OCI-LY1 (cell line): ENCODE data around the gene NPB.

Experiments used
- H2AFZ ChIP-seq: fragments of 200-600 bp; sonication (generic), shearing (Covaris generic); 2 replicates; pipeline ENCODE4 v1.6.0; 2014; ENCODE audit warnings: antibody characterized with exemption, mild to moderate bottlenecking, low read length
- H3F3A ChIP-seq: fragments of 200-600 bp; sonication (generic), shearing (Covaris generic); 2 replicates; pipeline ENCODE4 v1.6.0; 2014; ENCODE audit warnings: mild to moderate bottlenecking, antibody characterized with exemption, low read length, moderate library complexity; ENCODE audit not compliant: insufficient read depth
- H3K27ac ChIP-seq: fragments of 200-600 bp; sonication (generic); 2 replicates; pipeline ENCODE4 v1.5.1; 2014; ENCODE audit warnings: low read length, mixed run types, mild to moderate bottlenecking, low read depth; ENCODE audit not compliant: poor library complexity, severe bottlenecking
- H3K27me3 ChIP-seq: fragments of 200-600 bp; sonication (generic); 2 replicates; pipeline ENCODE4 v1.6.0; 2014; ENCODE audit warnings: antibody characterized with exemption, mild to moderate bottlenecking, low read length, moderate library complexity; ENCODE audit not compliant: insufficient read depth
- H3K36me3 ChIP-seq: fragments of 200-600 bp; sonication (generic); 2 replicates; pipeline ENCODE4 v1.6.1; 2014; ENCODE audit warnings: mild to moderate bottlenecking, antibody characterized with exemption, low read length, moderate library complexity, mixed read lengths; ENCODE audit not compliant: insufficient read depth
- H3K4me1 ChIP-seq: fragments of 200-600 bp; sonication (generic); 2 replicates; pipeline ENCODE4 v1.5.1; 2014; ENCODE audit warnings: mild to moderate bottlenecking, low read length, moderate library complexity; ENCODE audit not compliant: insufficient read depth, severe bottlenecking
- H3K4me2 ChIP-seq: fragments of 200-600 bp; sonication (generic), shearing (Covaris generic); 2 replicates; pipeline ENCODE4 v1.6.1; 2014; ENCODE audit warnings: low read length
- H3K4me3 ChIP-seq: fragments of 200-600 bp; sonication (generic); 2 replicates; pipeline ENCODE4 v1.5.1; 2014; ENCODE audit warnings: low read length, low read depth, mild to moderate bottlenecking, mixed read lengths; ENCODE audit not compliant: poor library complexity, severe bottlenecking
- H3K79me2 ChIP-seq: fragments of 200-600 bp; shearing (Covaris generic); 2 replicates; pipeline ENCODE4 v1.6.1; 2016; ENCODE audit warnings: mixed run types, low read length, mixed read lengths; ENCODE audit not compliant: insufficient read depth
- H3K9ac ChIP-seq: fragments of 200-600 bp; sonication (generic), shearing (Covaris generic); 2 replicates; pipeline ENCODE4 v1.6.1; 2014; ENCODE audit warnings: mild to moderate bottlenecking, low read length, mixed read lengths
- H3K9me2 ChIP-seq: fragments of 200-600 bp; sonication (generic), shearing (Covaris generic); 2 replicates; pipeline ENCODE4 v1.6.1; 2014; ENCODE audit warnings: low read depth, mild to moderate bottlenecking, low read length, mixed read lengths
- H3K9me3 ChIP-seq: fragments of 200-600 bp; shearing (Covaris generic); 2 replicates; pipeline ENCODE4 v1.6.1; 2014; ENCODE audit warnings: low read length, mixed read lengths
- H4K20me1 ChIP-seq: fragments of 200-600 bp; sonication (generic), shearing (Covaris generic); 2 replicates; pipeline ENCODE4 v1.6.0; 2016; ENCODE audit warnings: mild to moderate bottlenecking, low read length; ENCODE audit not compliant: insufficient read depth
- EZH2 ChIP-seq: fragments of 200-600 bp; sonication (generic), shearing (Covaris generic); IDR thresholded peaks from 2 replicates; pipeline ENCODE4 v1.8.0; 2017; ENCODE audit warnings: borderline replicate concordance, mixed run types, mild to moderate bottlenecking, antibody characterized with exemption, low read length, moderate library complexity, mixed read lengths
- TF ChIP-seq, protein P1 (sequence below): fragments of 200-600 bp; sonication (generic), shearing (Covaris generic); IDR thresholded peaks from 2 replicates; pipeline ENCODE4 v1.5.1; 2017; ENCODE audit warnings: mild to moderate bottlenecking, antibody characterized with exemption, low read length, moderate library complexity, mixed read lengths

NPB gene

DNA sequence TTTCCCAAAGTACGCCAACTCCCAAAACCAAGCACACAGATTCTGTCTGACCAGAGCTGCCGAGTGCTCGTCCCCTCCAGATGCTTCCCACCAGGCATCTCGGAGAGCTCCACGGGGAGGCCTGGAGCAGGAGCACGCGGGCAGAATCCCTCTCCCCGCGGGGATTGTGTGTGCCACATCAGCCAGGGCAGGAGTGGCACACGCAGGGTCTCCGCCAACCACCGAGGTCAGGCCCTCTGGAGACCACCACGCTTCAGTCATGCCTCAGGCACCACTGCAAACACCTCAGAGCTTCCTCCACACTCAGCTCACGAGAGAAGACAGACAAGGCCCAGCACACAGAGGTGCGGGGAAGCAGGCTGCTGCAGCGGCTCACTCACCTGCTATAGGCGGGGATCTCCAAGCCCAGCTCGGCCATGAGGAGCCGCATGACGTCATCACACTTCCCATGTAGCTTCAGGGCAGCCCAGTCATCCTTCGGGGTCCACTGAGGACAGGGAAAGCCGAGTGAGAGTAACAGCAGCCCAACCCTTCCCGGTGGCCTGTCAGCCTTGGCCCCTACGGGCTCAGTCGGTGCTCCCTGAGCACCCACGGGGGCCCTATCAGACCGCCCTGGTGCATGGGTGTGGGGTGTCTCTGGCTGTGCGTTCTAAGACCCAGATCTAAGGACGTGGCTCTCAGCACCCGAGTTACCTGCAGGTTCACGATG lies 11.5 kb downstream of the NPB start:
- Histone ChIP-seq H3K4me3 (no peak overlapping the region), H3K9me2 (no peaks in the 10 kb centered on the region), H3K79me2 (no peaks in the 10 kb centered on the region), H3K9me3 (no peaks in the 10 kb centered on the region), H3K4me2 (no peak overlapping the region), H3K9ac (no peak overlapping the region), H3K4me1 (peaks cover 36% of the 10 kb centered on the region), H2AFZ (no peak overlapping the region), H4K20me1 (no peaks in the 10 kb centered on the region), H3K27ac (no peak overlapping the region), H3K27me3 (no peaks in the 10 kb centered on the region), H3K36me3 (peaks cover 49% of the 10 kb centered on the region), H3F3A (no peaks in the 10 kb centered on the region)
- TF ChIP-seq, protein P1, sequence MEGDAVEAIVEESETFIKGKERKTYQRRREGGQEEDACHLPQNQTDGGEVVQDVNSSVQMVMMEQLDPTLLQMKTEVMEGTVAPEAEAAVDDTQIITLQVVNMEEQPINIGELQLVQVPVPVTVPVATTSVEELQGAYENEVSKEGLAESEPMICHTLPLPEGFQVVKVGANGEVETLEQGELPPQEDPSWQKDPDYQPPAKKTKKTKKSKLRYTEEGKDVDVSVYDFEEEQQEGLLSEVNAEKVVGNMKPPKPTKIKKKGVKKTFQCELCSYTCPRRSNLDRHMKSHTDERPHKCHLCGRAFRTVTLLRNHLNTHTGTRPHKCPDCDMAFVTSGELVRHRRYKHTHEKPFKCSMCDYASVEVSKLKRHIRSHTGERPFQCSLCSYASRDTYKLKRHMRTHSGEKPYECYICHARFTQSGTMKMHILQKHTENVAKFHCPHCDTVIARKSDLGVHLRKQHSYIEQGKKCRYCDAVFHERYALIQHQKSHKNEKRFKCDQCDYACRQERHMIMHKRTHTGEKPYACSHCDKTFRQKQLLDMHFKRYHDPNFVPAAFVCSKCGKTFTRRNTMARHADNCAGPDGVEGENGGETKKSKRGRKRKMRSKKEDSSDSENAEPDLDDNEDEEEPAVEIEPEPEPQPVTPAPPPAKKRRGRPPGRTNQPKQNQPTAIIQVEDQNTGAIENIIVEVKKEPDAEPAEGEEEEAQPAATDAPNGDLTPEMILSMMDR = no peak
- TF ChIP-seq EZH2 = no peak

DNA sequence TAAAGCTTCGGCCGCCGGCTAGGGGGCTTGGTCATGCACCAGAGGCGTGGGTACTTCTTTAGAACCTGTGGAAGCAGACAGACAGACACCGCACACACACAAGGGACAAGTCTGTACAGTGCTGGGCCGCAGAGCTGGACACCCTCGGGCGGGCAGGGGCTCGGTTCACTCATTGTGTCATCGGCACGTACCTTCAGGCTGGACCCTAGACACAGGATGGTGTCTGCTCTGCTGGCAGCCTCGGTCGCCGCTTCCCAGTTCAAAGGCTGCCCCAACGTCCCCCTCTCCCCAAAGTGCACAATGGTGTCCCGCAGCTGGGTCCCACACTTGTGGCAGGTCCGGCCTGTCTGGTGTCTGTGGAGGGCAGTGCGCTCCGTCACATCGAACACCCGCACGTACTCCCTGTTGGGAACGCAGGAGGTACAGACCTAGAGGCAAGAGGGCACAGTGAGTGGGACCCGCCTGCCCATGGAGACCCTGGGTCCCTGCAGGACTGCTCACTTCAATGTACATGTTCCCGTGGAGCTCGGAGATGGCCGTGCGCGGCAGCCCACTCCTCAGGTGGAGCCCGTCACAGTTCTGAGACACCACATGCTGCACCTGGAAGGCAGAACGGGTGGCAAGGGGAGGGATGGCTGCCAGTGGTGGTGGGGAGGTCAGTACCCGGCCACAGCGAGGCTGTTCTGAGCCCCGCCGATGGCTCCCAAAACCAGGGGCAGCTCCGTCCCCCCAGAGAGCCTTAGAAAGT lies 12.2 kb downstream of the NPB start:
- peaks cover 40% of the 10 kb centered on the region for H3K4me1 ChIP-seq
- H3K9ac ChIP-seq = no peak overlapping the region
- H3F3A ChIP-seq = no peaks in the 10 kb centered on the region
- no peaks in the 10 kb centered on the region for H3K27me3 ChIP-seq
- H3K27ac ChIP-seq = no peak overlapping the region
- H3K9me2 ChIP-seq = no peaks in the 10 kb centered on the region
- H3K36me3 ChIP-seq = peaks cover 46% of the 10 kb centered on the region
- H3K4me2 ChIP-seq = no peak overlapping the region
- no peak overlapping the region for H2AFZ ChIP-seq
- H3K79me2 ChIP-seq = no peaks in the 10 kb centered on the region
- TF ChIP-seq, protein P1 = no peak
- TF ChIP-seq EZH2 = no peak
- no peak overlapping the region for H3K4me3 ChIP-seq
- H4K20me1 ChIP-seq = no peaks in the 10 kb centered on the region
- no peaks in the 10 kb centered on the region for H3K9me3 ChIP-seq

DNA sequence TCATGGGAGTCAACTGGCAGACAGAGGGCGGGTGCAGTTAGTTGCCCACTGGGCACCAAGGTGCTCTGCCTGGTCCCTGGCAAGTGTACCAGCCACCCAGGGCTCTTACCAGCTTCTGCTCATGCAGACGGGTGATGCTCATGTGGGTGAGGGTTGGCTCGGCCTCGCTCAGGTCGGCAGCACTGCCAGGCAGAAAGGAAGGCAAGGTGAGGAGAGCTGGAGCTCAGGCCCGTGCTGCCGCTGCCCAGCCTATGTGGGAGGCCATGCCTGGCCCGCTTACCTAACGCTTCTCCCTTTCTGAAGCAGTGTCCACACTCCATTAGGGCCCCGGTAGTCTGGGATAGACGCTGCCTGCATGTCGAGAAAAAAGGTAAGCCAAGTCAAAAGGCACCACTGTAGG lies 13.3 kb downstream of the NPB start:
- Histone ChIP-seq H4K20me1 (no peaks in the 10 kb centered on the region), H3K9me3 (no peaks in the 10 kb centered on the region), H3K36me3 (peaks cover 46% of the 10 kb centered on the region), H3K9ac (no peak overlapping the region), H3F3A (no peaks in the 10 kb centered on the region), H3K27me3 (no peaks in the 10 kb centered on the region), H3K79me2 (no peaks in the 10 kb centered on the region), H3K9me2 (no peaks in the 10 kb centered on the region), H3K4me2 (no peak overlapping the region), H3K4me1 (peaks cover 31% of the 10 kb centered on the region), H3K4me3 (no peak overlapping the region), H2AFZ (no peak overlapping the region), H3K27ac (no peak overlapping the region)
- TF ChIP-seq EZH2 = no peak
- TF ChIP-seq, protein P1 = no peak
